Thoracic aorta (tissue), 2 donors: Measurements from ENCODE around the gene DDAH1. TPM values are rescaled to one million over a fixed set of nuclear protein-coding genes. Genes with fewer than 3 reads are reported as not detected.
A peak's percentile ranks its signal among the peaks of the same experiment; 100 is the strongest.

Experiments
- ATAC-seq: fragments of 150-250 bp; one replicate; pipeline ENCODE4 v1.8.0; 2017; ENCODE audit warnings: low read depth; ENCODE audit not compliant: insufficient number of reproducible peaks, low FRiP score
- DNase-seq: peaks from one replicate; pipeline ENCODE4 v3.0.0-alpha.2; 2020; ENCODE audit warnings: low spot score
- H3K27ac ChIP-seq, 2 donors: fragments of 200-600 bp; sonication (generic); 1 replicate in 1 of 2; 2 replicates in 1 of 2; pipeline ENCODE4 v1.5.1; 2016; ENCODE audit warnings: mild to moderate bottlenecking in 2 of 2, moderate library complexity in 2 of 2
- H3K27me3 ChIP-seq: fragments of 200-600 bp; sonication (generic); replicated peaks from 2 replicates; pipeline ENCODE4 v1.6.0; 2016; ENCODE audit warnings: mild to moderate bottlenecking; ENCODE audit not compliant: insufficient read depth
- H3K36me3 ChIP-seq: fragments of 200-600 bp; sonication (generic); one replicate; pipeline ENCODE4 v1.5.1; 2016
- H3K4me1 ChIP-seq, 2 donors: fragments of 200-600 bp; sonication (generic); 1 replicate in 1 of 2; 2 replicates in 1 of 2; pipeline versions ENCODE4 v1.5.1 to v1.6.0; 2016; ENCODE audit warnings: low read depth in 2 of 2, mild to moderate bottlenecking in 1 of 2; ENCODE audit not compliant: control insufficient read depth in 1 of 2
- H3K4me3 ChIP-seq: fragments of 200-600 bp; sonication (generic); 2 replicates; pipeline ENCODE4 v1.5.1; 2016; ENCODE audit warnings: mild to moderate bottlenecking
- H3K9me3 ChIP-seq: fragments of 200-600 bp; sonication (generic); 2 replicates; pipeline ENCODE4 v1.5.1; 2016
- CTCF ChIP-seq: fragments of 200-600 bp; sonication (generic); IDR thresholded peaks from one replicate; pipeline ENCODE4 v1.5.1; 2019; ENCODE audit warnings: antibody characterized with exemption
- total RNA-seq, 2 donors: library from RNA; depleted of rRNA; stranded (reverse); fragments of >200 nt; gene quantifications; one replicate each; pipeline versions ENCODE4 v1.1.0 to v1.2.3, GENCODE V29; 2016

DDAH1 gene
- total RNA-seq, 2 donors from 2014 or later: 30.5 to 55.4 TPM

GRCh38 chr1:85284202-85284601 lies 180.8 kb downstream of the DDAH1 start:
- H3K4me1 ChIP-seq: peaks cover 0 to 3% of the 10 kb centered on the region in 2 donors
- H3K4me3 ChIP-seq: no peak overlapping the region
- H3K27me3 ChIP-seq: no peaks in the 10 kb centered on the region
- H3K27ac ChIP-seq: no peak overlapping the region
- no peaks in the 10 kb centered on the region for H3K9me3 ChIP-seq
- no peak for TF ChIP-seq CTCF
- H3K36me3 ChIP-seq: no peaks in the 10 kb centered on the region
- no peak for ATAC-seq
- DNase-seq: no peak

- ATAC-seq: no peak
- H3K27ac ChIP-seq: no peak overlapping the region
- H3K36me3 ChIP-seq: no peaks in the 10 kb centered on the region
- no peak for DNase-seq
- no peaks in the 10 kb centered on the region for H3K9me3 ChIP-seq
- H3K4me3 ChIP-seq: no peak overlapping the region
- no peaks in the 10 kb centered on the region for H3K27me3 ChIP-seq
- H3K4me1 ChIP-seq: peaks cover 0 to 9% of the 10 kb centered on the region in 2 donors
- TF ChIP-seq CTCF: no peak
Measured at GRCh38 chr1:85283475-85284199, 181.3 kb downstream of the DDAH1 start.

DNA sequence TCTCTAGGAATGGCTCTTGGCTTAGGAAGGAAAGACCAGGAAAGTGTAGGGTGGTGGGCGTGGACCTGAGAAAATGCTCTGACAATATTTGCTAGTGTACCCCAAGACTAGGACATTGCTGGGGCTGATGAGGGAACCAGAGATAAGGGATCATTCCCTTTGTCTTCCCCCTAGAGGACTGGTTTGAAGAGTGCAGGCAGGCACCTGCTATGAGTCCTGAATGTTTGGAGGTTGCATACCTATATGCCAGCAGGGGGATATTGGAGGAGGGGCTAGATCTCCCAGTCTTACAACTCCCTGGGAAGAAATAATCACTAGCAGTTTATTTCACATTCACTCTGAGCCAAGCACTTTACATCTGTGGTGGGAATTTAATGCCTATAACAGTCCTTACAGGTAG lies 182.5 kb downstream of the DDAH1 start:
- no peak for TF ChIP-seq CTCF
- no peak for DNase-seq

DNA sequence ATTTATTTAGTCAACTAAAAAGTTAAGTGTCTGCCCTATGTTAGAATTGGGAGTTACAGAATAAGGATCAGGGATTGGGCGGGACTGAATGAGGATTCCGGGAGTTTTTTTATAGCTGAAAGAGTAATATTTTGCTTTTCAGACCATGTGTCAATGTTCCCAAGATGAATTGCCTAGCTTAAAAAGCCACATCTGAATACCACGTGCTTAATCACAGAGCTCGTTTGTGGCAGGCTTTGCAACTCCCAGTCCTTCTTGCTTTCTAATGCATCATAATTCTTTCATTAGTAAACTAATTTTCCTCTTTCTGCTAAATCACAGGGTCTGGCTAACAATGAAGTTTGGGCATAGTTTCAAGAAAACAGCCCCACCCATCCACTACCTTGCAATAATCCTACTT lies 184.3 kb downstream of the DDAH1 start:
- no peaks in the 10 kb centered on the region for H3K9me3 ChIP-seq
- DNase-seq: no peak
- TF ChIP-seq CTCF: no peak
- H3K27me3 ChIP-seq: no peaks in the 10 kb centered on the region
- H3K27ac ChIP-seq: no peak overlapping the region
- no peak overlapping the region for H3K4me3 ChIP-seq
- peaks cover 0 to 12% of the 10 kb centered on the region in 2 donors for H3K4me1 ChIP-seq
- ATAC-seq: no peak
- H3K36me3 ChIP-seq: no peaks in the 10 kb centered on the region

More for the DNA sequence above, 182.5 kb downstream of the DDAH1 start:
- no peaks in the 10 kb centered on the region for H3K9me3 ChIP-seq
- H3K4me3 ChIP-seq: no peak overlapping the region
- no peak overlapping the region for H3K27ac ChIP-seq
- ATAC-seq: no peak
- peaks cover 0 to 10% of the 10 kb centered on the region in 2 donors for H3K4me1 ChIP-seq
- no peaks in the 10 kb centered on the region for H3K36me3 ChIP-seq
- H3K27me3 ChIP-seq: no peaks in the 10 kb centered on the region

DNA sequence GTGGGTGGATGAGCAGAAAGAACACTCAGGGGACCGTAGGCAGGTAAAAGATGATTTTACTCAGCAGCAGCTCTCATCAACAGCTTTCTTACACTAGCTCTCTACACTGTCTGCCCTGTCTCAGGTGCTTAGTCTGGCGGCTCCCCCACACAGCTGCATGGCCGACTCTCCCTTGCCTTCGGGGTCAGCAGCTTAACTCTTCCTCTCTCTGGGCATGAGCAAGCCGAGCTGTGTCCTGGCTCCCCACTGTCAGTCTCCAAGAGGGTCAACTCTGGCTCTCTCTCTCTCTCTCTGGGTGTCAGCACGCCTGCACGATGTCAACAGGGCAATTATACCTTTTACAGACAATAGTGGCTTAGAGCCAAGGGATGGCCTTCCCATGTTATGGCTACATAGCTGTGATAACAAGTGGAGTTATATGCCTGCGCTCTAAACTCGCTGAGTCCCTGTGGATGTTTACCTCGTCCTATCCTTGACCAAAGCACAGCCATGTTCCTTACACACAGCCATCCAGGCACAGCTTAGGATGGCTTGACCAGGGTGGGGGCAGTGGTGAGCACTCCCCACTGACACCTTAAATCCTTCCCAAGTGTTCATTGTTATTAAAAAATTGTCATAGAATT lies 185.4 kb downstream of the DDAH1 start:
- H3K9me3 ChIP-seq: no peaks in the 10 kb centered on the region
- no peaks in the 10 kb centered on the region for H3K27me3 ChIP-seq
- peak overlapping the region in 1 of 2 donors; percentile 50 for H3K27ac ChIP-seq
- H3K4me1 ChIP-seq: peaks cover 7 to 23% of the 10 kb centered on the region in 2 donors
- TF ChIP-seq CTCF: no peak
- no peak overlapping the region for H3K4me3 ChIP-seq
- DNase-seq (no peak), ATAC-seq (no peak)
- H3K36me3 ChIP-seq: no peaks in the 10 kb centered on the region
